ENCODE results near the gene SMAP2.
"Not testable (repeated sequence)": the region's sequence is repeated elsewhere in the genome, so short reads cannot be mapped to it uniquely, and the experiment has no call there.

SMAP2 gene

GRCh38 chr1:40372658-40373322 lies 737 bp upstream of the SMAP2 start:
- no peak for DNase-seq

DNA sequence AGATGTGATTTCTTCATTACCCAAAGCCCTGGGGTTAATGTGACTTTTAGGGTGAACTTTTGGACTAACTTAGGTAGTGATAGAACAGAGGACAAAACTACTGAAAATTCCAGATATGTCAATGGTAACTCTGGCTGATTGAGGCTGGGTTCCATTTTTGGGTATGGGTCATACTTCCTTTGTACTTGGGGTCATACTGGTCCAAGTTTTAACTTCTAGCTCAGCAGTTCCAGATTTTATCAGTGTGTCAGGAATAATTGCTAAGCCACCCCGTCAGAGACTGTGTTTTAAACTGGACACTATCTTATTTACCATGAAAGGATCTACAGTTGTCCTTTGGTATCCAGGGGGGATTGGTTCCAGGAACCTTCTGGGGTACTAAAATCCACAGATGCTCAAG lies 4.0 kb downstream of the SMAP2 start:
- no peak for DNase-seq

DNA sequence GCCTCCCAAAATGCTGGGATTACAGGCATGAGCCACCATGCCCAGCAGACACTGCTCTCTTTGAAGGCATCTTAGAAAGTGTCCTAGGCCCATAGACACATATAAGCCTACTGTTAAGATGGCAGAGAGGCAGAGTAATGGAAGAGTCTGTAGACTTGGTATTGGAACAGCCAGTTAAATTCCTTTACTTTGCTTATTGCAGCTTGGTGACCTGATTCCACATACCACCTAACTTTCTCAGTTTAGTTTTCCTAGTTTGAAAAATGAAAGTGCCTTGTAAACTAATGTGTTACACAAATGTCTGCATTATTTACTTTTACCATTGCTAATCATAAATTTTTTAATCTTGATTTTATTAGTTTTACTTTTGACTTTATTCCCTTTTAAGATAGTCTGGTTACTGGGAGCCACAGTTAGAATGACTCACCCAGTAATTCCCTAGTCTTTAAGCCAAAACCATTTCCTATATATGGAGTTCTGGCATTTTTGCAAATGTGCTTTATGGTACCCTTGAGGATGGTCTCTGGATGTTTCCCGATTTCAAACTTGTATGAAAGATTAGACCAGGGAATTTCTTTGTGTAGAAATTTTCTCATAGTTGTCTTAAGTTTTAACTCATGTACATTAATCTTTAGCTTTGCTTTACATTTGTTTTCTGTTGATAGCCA lies 6.4 kb downstream of the SMAP2 start:
- DNase-seq, result no peak

DNA sequence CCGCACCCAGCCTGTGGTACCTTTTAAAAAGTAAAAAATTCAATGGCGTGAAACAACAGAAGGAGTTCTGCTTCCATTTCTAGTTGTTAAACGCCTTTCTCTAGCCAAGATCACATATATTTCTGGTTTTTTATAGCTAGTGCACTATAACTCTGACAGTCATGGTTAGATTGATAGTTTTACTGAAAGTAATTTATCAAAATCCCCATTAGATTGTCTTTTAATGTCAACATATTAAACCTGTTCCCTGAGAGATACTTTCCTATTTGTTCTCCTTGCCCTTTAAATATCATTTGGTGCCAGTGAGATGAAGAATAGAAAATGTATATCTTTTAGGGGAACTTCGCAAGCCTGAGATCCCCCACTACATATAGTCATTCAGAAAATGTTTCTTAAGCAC lies 7.3 kb downstream of the SMAP2 start:
- DNase-seq, result no peak

DNA sequence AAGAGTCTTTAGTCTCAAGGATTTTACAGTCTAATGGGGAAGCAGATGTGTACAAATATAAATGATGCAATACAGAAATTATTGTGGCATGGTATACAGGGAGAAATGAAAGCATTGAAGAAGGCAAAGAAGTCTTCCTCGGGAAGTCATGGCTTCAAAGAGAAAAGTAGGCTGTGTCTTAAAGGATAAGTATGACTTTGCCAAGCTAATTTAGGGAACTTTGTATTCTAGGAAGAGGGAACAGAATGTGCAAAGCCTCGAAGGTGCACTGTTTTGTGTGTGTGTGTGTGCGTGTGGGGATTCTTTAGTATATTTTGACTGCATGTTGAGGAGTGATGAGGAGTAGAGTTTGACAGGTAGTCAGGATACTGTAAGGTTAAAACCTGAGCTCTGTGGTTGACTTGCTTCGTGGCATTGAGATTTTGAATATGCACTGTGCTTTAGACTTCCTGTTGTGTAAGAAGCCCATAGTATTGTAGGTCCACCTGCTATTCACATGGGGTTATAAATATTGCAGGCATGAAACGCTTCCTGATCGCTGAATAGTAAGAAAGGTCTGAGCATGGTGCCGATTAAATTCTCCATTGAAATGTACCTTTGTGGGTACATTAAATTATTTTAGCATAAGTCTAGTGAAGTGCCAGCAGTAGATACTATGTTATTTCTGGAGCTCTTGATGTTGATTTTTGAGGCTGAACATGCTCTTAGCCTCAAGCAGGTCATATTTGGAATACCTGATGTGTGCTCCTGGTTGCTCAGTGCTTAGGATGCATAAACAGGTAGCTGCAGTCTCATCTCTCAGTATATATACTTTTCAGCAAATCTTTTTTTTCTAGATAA lies 8.0 kb downstream of the SMAP2 start:
- no peak for DNase-seq

GRCh38 chr1:40382108-40382460 lies 8.6 kb downstream of the SMAP2 start:
- DNase-seq, result no peak

DNA sequence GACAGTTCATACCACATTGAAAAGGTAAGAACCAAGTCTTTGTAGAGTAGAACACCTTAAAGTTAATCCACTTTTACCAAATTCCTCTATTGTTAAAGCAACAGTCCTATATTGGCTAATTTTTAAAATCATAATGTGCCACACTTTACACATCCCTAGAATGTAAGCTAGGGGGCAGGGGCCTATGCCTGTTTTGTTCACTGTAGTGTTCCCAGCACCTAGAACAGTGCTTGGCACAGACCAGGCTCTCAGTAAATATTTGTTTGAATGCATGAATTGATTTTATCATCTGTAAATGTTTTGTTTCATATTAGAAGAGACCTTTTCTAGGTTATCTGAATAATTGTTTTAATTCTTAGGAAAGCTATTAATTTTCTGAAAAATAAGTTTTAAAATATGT lies 9.1 kb downstream of the SMAP2 start:
- DNase-seq, result no peak

- DNase-seq, result no peak
Observed at GRCh38 chr1:40383095-40383487, 9.6 kb downstream of the SMAP2 start.

GRCh38 chr1:40383488-40384412 lies 10.2 kb downstream of the SMAP2 start:
- DNase-seq, result no peak

- peak; percentile 8 for DNase-seq
Observed at GRCh38 chr1:40384413-40384762, 10.9 kb downstream of the SMAP2 start.

DNA sequence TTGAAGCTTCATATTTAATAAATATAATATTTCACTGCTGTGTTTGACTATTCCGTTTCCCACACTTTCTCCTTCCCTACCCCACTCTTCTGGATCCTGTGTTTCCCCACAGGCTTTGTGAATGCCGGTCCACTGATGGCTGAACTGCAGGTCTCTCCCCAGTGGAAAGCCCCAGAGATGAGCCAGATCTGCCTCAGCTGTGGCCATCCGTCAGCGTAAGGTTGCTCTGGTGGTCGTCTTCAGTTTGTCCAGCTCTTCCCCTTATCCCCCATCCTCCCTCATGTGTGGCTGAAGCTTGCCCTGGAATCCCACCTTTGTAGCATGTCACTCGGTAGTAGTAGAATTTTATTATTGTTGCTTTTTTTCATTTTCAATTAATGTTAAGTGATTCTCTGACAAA lies 11.4 kb downstream of the SMAP2 start:
- no peak for DNase-seq

- no peak for DNase-seq
Observed at GRCh38 chr1:40385437-40386358, 12.2 kb downstream of the SMAP2 start.

DNA sequence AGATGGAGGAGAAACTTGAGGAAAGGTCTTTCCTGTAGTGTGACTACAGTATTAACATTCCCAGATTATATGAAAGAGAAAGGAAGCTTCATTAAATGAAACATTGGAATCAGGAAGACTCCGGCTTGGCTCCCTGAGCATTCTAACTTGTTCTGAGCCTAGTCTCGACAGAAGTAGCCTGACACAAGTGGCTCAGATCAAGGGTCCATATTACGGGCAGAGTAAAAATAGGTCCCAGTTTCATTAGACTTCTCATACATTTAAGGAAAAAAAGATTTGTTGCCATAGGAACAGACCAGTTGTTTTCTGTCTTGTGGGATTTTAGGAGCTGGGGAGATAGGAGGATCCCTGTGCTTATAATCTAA lies 12.8 kb downstream of the SMAP2 start:
- no peak for DNase-seq

DNA sequence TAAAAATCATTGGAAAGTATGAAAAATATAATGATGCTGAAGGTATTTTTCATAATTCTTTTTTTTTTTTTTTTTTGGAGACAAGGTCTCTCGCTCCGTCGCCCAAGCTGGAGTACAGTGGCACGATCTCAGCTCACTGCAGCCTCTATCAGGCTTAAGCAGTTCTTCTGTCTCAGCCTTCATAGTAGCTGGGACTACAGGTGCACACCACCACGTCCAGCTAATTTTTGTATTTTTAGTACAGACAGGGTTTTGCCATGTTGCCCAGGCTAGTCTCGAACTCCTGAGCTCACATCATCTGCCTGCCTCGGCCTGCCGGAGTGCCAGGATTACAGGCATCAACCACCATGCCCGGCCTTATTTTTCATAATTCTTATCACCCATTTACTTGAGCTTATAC lies 13.3 kb downstream of the SMAP2 start:
- no peak for DNase-seq

DNA sequence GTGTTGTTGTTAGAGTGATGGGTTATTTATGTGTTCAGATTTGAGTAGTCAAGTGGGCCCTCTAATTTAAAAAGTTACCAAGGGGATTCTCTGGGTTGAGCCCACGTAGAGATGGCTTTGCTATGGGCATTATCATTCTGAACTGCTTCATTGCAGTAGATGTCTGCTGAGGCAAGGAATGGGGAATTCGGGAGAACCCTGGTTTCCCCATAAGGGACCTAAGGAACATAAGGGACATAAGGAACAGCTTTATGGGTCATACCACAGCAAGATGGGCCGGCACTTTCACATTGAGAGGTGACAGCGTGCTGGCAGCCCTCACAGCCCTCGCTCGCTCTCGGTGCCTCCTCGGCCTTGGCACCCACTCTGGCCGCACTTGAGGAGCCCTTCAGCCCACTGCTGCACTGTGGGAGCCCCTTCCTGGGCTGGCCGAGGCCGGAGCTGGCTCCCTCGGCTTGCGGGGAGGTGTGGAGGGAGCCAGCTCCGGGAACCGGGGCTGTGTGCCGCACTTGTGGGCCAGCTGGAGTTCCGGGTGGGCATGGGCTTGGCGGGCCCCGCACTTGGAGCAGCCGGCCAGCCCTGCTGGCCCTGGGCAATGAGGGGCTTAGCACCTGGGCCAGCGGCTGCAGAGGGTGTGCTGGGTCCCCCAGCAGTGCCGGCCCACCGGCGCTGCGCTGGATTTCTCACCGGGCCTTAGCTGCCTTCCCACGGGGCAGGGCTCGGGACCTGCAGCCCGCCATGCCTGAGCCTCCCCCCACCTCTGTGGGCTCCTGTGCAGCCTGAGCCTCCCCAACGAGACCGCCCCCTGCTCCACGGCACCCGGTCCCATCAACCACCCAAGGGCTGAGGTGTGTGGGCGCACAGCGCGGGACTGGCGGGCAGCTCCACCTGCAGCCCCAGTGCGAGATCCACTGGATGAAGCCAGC lies 14.1 kb downstream of the SMAP2 start:
- not testable (repeated sequence) for DNase-seq

DNA sequence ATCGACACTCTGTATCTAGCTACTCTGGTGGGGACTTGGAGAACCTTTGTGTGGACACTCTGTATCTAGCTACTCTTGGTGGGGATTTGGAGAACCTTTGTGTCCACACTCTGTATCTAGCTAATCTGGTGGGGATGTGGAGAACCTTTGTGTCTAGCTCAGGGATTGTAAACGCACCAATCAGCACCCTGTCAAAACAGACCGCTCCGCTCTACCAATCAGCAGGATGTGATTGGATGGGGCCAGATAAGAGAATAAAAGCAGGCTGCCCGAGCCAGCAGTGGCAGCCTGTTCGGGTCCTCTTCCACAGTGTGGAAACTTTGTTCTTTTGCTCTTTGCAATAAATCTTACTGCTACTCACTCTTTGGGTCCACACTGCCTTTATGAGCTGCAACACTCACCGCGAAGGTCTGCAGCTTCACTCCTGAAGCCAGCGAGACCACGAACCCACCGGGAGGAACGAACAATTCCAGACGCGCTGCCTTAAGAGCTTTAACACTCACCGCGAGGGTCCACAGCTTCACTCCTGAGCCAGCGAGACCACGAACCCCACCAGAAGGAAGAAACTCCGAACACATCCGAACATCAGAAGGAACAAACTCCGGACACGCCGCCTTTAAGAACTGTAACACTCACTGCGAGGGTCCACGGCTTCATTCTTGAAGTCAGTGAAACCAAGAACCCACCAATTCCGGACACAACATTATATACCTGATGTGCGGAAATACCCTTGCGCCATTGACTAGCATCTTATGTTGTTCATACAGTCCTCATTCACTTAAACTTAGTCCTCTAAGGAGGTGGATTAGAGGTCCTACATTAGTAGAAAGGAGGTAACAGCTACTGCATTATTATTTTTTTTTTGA lies 15.2 kb downstream of the SMAP2 start:
- not testable (repeated sequence) for DNase-seq

- peak; percentile 70 for DNase-seq
Observed at GRCh38 chr1:40389322-40389803, 15.8 kb downstream of the SMAP2 start.

DNA sequence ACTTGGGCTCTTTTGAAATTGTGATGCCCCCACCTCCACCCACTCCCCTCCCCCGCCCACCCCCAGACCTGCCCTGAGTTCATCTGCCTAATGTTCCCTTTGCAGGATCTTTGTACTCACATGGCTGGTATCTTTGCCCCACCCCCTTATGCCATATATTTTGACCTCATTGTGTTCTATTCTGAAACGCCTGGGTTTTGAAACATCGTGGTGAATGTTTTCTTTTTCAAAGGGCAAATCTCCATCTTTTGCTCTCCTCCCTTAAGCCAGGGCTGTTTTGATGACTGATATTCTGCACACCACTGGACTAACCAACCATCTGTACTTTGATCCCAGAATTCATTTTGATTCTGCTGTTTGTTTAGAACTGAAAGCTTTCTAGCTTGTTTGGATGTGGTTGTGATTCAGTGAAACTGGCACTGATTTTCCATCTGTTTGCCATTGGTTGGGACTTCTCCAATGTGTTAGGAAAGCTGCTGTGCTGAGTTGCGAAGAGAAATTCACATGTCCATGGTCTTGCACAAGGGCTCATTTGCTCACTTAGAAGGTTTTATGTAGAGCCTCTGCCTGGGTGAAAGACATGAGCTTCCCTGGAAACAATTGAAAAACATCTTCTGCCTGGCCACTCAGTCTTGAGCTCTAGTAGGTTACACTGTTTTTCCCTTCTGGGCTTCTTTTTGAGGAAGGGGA lies 16.5 kb downstream of the SMAP2 start:
- peak; percentile 24 for DNase-seq

- DNase-seq, result no peak
Observed at GRCh38 chr1:40390857-40391256, 17.3 kb downstream of the SMAP2 start.

Measured in NCI-H146 (cell line).